AG09309 (cell line): ENCODE results near the gene GRK6.

Experiments used
- DNase-seq: peaks from one replicate; pipeline ENCODE4 v3.0.0-alpha.2; 2010; ENCODE audit warnings: low read depth
- H3K4me3 ChIP-seq: 2 replicates; pipeline ENCODE4 v1.5.1; 2011; ENCODE audit warnings: mild to moderate bottlenecking, low read depth, low read length, moderate library complexity; ENCODE audit not compliant: control insufficient read depth
- TF ChIP-seq, protein P1 (sequence below): IDR thresholded peaks from 2 replicates; pipeline ENCODE4 v1.5.1; 2011; ENCODE audit warnings: mild to moderate bottlenecking, low read depth, low read length, inconsistent platforms; ENCODE audit not compliant: insufficient read depth, control insufficient read depth; ENCODE audit errors: missing control alignments

Gene GRK6

GRCh38 chr5:177439518-177440053 lies 13.1 kb downstream of the GRK6 start:
- no peak overlapping the region for H3K4me3 ChIP-seq
- TF ChIP-seq, protein P1, sequence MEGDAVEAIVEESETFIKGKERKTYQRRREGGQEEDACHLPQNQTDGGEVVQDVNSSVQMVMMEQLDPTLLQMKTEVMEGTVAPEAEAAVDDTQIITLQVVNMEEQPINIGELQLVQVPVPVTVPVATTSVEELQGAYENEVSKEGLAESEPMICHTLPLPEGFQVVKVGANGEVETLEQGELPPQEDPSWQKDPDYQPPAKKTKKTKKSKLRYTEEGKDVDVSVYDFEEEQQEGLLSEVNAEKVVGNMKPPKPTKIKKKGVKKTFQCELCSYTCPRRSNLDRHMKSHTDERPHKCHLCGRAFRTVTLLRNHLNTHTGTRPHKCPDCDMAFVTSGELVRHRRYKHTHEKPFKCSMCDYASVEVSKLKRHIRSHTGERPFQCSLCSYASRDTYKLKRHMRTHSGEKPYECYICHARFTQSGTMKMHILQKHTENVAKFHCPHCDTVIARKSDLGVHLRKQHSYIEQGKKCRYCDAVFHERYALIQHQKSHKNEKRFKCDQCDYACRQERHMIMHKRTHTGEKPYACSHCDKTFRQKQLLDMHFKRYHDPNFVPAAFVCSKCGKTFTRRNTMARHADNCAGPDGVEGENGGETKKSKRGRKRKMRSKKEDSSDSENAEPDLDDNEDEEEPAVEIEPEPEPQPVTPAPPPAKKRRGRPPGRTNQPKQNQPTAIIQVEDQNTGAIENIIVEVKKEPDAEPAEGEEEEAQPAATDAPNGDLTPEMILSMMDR, result no peak
- no peak for DNase-seq

DNA sequence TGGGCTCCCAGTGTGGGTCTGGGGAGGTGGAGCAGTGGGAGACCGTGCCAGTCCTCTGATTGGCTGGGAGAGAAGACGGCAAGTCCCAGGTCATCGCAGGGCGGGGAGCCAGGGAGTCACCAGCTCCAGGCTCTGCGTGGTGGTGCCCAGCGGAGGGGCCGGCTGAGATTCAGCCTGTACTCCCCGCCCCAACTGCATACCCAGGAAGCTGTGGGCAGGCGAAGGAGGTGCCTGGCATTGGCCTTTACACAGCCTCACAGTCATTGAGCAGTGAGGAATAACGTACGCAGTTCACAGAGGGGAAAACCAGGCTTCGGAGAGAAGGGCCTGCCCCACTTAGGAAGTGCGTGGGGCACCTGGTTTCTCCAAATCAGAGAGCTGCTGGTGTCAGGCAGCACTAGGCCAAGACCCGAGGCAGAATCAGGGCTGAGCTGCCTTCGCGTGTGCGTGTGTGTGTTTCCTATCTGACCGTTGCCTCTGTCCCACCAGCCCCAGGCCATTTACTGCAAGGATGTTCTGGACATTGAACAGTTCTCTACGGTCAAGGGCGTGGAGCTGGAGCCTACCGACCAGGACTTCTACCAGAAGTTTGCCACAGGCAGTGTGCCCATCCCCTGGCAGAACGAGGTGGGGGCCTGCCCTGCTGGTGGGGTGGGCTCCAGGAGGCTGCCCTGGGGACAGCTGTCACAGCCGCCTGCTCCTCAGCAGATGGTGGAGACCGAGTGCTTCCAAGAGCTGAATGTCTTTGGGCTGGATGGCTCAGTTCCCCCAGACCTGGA lies 13.9 kb downstream of the GRK6 start:
- TF ChIP-seq, protein P1, result no peak
- no peak overlapping the region for H3K4me3 ChIP-seq
- no peak for DNase-seq

GRCh38 chr5:177440990-177441780 lies 14.7 kb downstream of the GRK6 start:
- DNase-seq, result no peak
- TF ChIP-seq, protein P1, result no peak
- no peak overlapping the region for H3K4me3 ChIP-seq

DNA sequence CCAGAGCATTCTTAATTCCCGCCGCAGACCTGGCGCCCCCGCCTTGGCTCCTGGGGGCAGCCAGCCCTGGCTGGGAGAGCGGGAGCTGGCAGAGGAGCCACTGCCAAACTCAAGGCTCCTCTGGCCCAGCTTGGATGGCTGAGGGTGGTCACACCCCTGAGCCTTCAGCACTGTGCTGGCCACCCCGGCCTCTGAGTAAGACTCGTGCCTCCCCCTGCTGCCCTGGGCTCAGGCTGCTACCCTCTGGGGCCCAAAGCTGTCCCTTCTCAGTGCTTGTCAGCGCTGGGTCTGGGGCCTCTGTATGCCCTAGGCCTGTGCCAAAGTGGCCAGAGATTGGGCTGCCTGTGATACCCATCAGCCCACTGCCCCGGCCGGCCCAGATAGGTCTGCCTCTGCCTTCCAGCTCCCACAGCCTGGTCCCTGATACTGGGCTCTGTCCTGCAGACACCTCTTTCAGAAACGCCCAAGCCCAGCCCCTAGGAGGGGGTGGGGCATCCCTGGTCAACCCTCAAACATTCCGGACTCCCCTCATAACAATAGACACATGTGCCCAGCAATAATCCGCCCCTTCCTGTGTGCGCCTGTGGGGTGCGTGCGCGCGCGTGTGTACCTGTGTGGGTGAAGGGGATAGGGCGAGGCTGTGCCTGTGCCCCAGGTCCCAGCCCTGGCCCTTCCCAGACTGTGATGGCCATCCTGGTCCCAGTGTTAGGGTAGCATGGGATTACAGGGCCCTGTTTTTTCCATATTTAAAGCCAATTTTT lies 15.8 kb downstream of the GRK6 start:
- no peak for DNase-seq
- TF ChIP-seq, protein P1, result no peak
- H3K4me3 ChIP-seq, result no peak overlapping the region

- TF ChIP-seq, protein P1, result no peak
- no peak for DNase-seq
- no peak overlapping the region for H3K4me3 ChIP-seq
Observed at GRCh38 chr5:177443144-177443983, 16.9 kb downstream of the GRK6 start.
